GM19455 (cell line): ENCODE results near the gene TOB1.
"Not testable (repeated sequence)": the region's sequence is repeated elsewhere in the genome, so short reads cannot be mapped to it uniquely, and the experiment has no call there.

ENCODE experiments used
- ATAC-seq: cut with Tn5 transposase; IDR thresholded peaks from one replicate; pipeline ENCODE4 v1.9.1; 2021; ENCODE audit not compliant: unreplicated experiment

The TOB1 gene

DNA sequence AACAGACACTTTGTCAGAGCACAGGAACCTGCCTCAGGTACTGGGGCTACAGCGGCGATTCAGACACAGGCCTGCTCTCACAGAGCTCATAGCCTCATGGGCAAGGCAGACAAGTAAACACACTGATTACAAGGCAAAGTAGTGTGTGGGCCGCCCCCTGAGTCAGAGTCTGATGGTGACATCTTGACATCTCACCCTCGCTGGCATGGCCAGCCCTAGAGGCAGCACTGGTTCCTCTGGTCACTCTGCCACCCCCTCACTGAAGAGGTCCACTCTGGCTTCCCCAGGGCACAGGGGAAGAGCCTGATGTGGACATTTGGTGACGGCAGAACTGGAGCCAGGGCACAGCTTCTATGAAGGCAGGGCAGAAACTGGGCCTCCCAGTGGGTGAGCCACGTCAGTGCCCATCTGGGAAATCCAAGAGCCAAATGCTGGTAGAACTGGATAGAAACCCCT lies 32.9 kb upstream of the TOB1 start:
- no peak for ATAC-seq

DNA sequence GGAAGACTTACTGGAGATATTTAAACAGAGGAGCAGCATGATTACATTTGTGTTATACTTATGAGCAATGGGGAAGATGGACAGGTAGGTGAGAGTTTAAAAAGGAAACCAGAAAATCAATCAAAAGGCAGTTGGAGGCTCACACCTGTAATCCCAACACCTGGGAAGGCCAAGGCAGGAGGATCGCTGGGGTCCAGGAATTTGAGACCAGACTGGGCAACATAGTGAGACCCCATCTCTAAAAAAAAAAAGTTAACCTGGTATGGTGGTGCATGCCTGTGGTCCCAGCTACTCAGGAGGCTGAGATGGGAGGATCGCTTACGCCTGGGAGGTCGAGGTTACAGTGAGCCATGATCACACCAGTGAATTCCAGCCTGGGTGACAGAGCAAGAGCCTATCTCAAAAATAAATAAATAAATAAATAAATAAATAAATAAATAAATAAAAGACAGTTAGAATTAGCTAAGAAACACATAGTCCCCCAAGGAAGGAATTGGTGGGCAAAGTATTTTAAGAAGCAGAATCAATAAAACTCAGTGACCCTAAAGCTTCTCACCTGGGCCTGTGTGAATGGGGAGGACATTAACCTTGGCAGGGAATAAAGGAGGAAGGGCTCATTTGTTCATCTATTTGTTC lies 32.3 kb upstream of the TOB1 start:
- ATAC-seq, result no peak

DNA sequence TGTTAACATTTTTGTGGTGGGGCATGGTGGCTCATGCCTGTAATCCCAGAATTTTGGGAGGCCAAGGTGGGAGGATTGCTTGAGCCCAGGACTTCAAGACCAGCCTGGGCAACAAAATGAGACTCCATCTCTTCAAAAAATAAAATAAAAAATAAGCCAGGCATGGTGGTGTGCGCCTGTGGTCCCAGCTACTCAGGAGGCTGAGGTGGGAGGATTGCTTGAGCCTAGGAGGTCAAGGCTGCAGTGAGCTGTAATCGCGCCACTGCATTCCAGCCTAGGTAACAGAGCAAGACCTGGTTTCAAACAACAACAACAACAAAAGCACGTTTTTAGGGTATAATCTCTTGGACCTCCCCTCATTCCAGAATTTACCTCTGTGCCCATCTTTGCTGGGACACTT lies 28.4 kb upstream of the TOB1 start:
- not testable (repeated sequence) for ATAC-seq

- no peak for ATAC-seq
These were observed 27.2 kb upstream of the TOB1 start for GRCh38 chr17:50893183-50893993.

DNA sequence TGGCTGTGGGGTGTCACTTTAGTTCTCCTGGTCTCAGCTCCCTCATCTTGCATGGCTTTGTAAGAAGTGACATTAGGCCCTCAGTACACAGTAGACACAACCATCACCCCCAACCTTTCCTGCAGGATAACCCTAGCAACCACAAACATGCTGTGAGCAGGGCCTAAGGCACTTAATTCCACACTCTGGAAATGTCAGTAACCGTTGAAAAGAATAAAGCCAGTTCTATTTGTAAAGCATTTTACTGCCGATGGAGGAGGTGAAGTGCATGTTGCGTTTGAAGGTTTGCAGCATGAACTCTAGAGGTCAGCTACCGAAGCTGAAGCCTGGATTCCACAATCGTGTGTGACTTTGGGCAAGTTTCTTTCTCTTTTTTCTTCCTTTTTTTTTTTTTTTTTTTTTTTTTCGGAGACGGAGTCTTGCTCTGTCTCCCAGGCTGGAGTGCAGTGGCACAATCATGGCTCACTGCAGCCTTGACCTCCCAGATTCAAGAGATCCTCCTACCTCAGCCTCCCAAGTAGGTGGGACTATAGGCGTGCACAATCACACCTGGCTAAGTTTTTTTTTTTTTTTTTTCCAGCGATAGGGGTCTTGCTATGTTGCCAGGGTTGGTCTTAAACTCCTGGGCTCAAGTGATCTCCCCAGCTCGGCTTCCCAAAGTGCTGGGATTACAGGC lies 26.1 kb upstream of the TOB1 start:
- ATAC-seq, result no peak

GRCh38 chr17:50891577-50891989 lies 25.4 kb upstream of the TOB1 start:
- ATAC-seq, result no peak

DNA sequence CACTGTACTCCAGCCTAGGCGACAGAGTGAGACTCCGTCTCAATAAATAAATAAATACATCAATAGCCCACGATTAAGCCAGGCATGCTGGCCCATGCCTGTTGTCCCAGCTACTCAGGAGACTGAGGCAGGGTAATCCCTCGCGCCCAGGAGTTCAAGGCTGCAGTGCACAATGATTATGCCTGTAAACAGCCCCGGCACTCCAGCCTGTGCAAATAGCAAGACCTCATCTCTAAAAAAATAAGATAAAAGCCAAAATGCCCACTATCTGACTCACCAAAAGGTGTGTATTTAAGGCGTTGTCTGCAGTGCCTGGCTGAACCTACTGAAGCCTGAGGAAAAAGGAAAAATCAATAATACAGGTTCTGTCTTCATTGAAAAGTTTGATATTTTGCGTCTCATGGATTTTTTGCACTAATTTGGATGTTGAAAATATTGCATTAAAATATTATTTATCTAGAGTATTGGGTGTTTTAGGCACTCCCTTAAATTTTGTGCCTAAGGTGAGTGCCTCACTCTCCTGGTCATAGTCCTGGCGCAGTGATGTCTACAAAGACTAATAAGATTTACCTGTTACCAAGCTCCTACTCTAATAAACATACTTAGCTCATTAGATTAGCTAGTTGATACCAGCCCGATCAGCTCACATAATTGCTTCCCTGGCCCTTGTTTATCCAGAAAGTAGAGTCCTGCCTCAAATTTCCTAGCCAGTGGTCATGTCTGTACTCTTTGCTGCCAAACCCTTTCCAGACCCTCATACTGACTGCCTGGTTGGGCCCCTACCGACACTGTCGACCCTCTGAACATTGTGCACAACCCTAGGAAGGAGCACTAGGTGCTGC lies 24.7 kb upstream of the TOB1 start:
- ATAC-seq, result no peak

DNA sequence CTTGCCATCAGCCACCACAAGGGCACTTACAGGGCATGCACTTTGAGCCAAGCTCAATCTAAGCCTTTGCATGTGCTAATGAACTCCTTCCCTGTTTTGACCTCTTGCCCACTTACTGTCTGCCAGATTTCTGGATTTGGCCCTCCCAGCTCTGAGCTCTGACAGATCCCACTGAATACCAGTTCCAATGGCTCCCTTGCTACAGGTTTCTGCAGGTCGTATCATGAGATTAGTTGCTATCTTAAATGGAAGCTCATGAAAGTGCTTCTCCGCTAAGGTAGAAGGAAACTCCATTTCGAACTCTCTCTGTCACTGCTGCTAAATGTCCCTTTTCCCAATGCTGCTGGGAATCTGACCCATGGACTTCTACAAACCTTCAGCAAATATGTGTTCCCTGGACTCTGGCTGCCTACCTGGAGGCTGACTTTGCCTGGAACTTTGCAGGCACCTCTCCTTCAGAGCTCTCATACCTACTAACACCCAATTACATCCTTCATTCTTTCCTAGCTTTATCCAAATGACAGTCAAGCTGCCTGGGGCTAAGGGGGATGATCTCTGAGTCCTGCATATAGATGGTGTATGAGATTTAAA lies 23.5 kb upstream of the TOB1 start:
- no peak for ATAC-seq

DNA sequence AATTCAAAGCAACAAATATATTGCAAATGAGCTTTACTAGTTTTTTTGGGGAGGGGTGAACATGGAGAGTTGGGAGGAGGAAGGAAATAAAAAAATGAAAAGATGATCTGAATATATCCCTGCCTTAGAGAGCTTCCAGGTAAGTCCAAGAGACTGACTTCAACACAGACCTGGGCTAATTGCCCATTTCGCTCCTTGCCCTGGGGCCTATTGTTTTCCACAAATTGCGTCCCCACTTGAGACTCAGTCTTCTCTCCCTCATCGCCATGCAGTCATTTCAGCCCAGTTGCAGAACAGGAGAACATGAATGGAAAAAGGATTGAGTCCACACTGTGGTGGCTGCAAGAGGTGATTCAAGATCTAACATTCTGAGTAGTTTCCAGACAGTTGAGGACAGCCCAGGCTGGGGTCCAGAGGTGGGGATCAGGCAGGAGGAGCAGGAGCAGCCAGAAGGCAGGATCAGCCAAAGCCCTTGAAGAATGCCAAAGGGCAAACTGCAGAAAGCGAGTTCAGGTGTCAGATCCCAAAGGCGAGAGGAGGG lies 21.6 kb upstream of the TOB1 start:
- no peak for ATAC-seq

DNA sequence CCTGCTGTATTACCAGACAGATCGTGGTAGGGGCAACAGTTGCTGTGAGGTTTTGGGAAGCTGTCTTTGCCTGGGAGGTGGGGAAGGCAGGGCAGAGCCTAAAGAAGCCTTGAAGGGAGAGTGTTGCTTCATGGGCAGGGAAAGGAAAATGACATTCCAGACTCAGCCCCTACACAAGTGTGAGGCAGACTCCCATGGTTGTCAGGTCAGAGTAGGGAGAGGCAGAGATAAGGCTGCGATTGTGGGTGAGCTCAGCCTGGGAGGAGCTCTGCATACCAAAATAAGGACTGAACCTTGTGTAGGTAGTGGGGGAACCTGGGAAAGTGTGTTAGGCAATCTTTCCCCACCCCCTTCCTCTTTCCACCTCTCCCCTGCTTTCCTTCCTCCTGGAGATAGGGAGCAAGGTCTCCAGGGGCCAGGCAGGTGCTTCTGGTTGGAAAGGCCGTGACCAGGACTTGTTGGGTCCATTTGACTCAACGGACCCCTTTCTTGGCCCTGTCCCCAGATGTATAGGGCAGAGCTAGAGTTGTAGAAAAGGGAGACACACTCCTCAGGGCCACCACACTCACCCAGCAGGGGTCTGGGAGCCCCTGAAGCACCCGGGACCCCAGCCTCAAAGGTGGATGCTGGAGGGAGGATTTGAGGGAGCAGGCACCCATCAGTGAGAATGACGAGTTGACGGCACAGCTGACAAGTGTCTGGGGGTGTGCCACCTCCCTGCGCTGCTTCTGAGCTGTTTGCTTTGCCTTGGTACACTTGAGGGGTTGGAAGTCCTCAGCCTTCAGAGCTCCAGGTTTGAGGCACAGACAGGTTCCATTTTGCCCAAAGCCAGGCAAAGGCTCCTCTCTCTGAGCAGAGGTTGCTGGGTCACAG lies 18.5 kb upstream of the TOB1 start:
- ATAC-seq, result no peak

GRCh38 chr17:50883850-50884438 lies 17.8 kb upstream of the TOB1 start:
- no peak for ATAC-seq

DNA sequence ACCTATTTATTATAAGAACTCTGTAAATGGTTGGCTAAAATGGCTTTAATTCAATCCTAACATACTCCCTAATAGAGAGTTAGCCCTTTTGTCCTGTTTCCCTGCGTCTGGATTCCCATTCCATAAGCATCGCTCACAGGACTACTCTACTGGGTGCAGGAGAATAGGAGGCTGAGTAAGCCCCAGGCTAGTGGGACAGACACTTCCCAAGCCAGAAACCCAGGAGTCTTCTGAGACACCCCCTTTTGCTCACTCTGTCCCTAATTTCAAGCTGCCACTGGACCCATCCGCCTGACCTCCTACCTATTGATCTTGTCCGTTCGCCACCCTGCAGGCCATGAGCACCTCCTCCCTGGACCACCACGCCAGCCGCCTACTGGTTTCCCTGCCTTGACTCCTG lies 16.7 kb upstream of the TOB1 start:
- ATAC-seq, result no peak

DNA sequence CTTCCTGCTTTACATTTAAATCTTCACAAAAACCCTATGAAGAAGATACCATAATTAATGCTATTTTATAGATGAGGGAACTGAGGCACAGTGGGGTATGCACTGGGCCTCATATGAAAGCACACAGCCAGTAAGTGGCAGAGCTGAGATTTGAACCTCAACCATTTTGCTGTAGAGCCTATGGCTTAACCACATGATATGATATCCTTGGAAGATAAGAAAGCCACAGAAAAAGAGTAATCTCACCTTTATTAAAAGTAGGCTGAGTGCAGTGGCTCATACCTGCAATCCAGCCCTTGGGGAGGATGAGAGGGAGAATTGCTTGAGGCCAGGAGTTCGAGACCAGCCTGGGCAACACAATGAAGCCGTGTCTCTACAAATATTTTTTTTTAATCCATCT lies 15.0 kb upstream of the TOB1 start:
- no peak for ATAC-seq

DNA sequence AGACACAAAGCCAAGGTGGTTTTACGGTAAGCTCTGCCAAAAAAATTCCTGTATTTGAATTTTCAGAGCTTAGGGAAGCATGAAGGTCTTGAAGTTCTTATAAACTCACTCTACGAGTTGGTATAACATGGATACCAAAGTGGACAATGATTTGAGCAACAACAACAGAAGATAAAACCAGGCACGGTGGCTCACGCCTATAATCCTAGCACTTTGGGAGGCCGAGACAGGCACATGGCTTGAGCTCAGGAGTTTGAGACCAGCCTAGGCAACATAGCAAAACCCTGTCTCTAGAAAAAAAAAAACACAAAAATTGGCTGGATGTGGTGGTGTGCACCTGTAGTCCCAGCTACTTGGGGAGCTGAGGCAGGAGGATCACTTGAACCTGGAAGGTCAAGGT lies 12.9 kb upstream of the TOB1 start:
- no peak for ATAC-seq

GRCh38 chr17:50877838-50878237 lies 11.7 kb upstream of the TOB1 start:
- ATAC-seq, result no peak

- ATAC-seq, result not testable (repeated sequence)
These were observed 10.9 kb upstream of the TOB1 start for GRCh38 chr17:50877042-50877441.

DNA sequence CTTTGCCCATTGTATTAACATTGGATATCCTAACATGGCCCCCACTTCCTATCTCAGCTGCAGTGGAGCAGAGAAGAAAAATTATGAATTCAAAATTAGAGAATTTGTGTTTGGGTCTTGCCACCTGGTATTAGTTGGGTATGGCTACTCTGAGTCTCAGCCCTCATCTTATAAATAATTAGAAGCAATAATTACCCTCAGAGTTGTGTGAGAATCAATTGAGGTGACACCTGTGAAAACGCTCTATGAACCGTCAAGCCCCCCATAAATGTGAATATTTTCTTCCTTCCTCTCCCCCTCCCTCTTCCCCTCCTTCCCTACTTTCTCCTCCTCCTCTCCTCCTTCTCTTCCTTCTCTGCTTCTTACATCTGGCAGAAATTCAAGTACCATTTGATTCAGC lies 8.9 kb upstream of the TOB1 start:
- ATAC-seq, result no peak

- ATAC-seq, result no peak
These were observed 6.7 kb upstream of the TOB1 start for GRCh38 chr17:50872710-50873424.

DNA sequence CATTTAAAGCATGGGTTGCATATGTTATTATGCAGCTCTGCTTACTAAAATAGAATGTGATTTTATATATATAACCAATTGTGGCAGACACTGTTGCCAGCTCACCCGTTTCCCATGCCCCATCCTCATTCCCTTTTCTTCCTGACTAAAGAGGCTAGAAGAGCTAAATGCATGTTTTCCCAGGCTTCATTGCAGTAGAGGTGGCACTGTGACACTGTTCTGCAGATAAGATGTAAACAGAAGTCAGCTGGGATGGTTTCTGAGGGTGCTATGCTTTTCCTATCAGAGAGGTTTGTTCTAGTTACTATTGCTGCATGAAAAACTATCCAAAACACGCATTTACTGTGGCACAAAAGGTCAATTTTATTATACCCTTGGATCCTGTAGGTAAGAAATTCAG lies 5.7 kb upstream of the TOB1 start:
- ATAC-seq, result no peak
